Activated naive CD4-positive, alpha-beta T cell treated with anti-CD3 and anti-CD28 coated beads for 36 hours (primary cell): ENCODE measurements around the gene SYNDIG1. TPM values are rescaled to one million over a fixed set of nuclear protein-coding genes. Genes with fewer than 3 reads are reported as not detected.

Experiments
- CTCF ChIA-PET: fragments of 350-600 bp; sonication (Branson Sonifier 250); formaldehyde crosslinking; loops from one replicate; lab custom pipeline; 2021; ENCODE audit warnings: antibody characterized with exemption; lab: Charles Lee
- DNase-seq: peaks from one replicate; pipeline ENCODE4 v3.0.0-alpha.2; 2020
- H3K27ac Mint-ChIP-seq: one replicate; pipeline ENCODE4 v1.8.0; 2021; ENCODE audit warnings: mild to moderate bottlenecking, mixed read lengths
- H3K27me3 Mint-ChIP-seq: one replicate; pipeline ENCODE4 v1.8.0; 2021; ENCODE audit warnings: low read depth, mixed read lengths
- H3K36me3 Mint-ChIP-seq: one replicate; pipeline ENCODE4 v1.8.0; 2021; ENCODE audit warnings: low read depth, mixed read lengths
- H3K4me1 Mint-ChIP-seq: one replicate; pipeline ENCODE4 v1.8.0; 2021; ENCODE audit warnings: low read depth, mixed read lengths
- H3K4me3 Mint-ChIP-seq: one replicate; pipeline ENCODE4 v1.8.0; 2021; ENCODE audit warnings: mild to moderate bottlenecking, moderate library complexity, mixed read lengths
- H3K9me3 Mint-ChIP-seq: one replicate; pipeline ENCODE4 v1.8.0; 2021; ENCODE audit warnings: mixed read lengths
- intact Hi-C: fragments of 100-400 bp; cut with micrococcal nuclease; formaldehyde crosslinking; loops from one replicate; pipeline ENCODE4 v1.15.1; 2023
- total RNA-seq, 2 experiments: library from RNA; stranded (reverse); gene quantifications; one replicate each; pipeline ENCODE4 v1.2.3, GENCODE V29; 2021

The SYNDIG1 gene
- total RNA-seq, 2 experiments from 2014 or later: not detected

DNA sequence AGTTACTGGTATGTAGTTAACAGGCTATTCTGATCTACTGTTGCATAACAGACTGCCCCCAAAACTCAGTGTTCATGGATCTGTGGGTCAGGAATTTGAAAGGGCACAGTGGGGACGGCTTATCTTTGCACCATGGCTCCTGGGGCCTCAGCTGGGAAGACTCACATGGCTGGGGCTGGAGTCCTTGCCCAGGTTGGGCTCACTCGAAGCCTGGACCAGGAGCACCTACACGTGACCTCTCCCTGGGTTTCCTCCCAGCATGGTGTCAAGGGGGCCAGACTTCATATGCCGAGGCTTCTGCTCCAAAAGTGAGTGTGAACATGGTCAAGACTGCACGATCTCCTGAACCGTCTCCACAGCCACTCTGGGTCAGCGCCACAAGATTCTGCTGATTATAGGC, 11.7 kb downstream of the SYNDIG1 start:
- intact Hi-C loops: no loop called here
- no peak for DNase-seq
- Mint-ChIP-seq H3K36me3 (no peaks in the 10 kb centered on the region), H3K27ac (no peak overlapping the region), H3K9me3 (no peaks in the 10 kb centered on the region), H3K4me3 (no peak overlapping the region), H3K4me1 (no peaks in the 10 kb centered on the region), H3K27me3 (no peaks in the 10 kb centered on the region)
- CTCF ChIA-PET: no interaction called here

DNA sequence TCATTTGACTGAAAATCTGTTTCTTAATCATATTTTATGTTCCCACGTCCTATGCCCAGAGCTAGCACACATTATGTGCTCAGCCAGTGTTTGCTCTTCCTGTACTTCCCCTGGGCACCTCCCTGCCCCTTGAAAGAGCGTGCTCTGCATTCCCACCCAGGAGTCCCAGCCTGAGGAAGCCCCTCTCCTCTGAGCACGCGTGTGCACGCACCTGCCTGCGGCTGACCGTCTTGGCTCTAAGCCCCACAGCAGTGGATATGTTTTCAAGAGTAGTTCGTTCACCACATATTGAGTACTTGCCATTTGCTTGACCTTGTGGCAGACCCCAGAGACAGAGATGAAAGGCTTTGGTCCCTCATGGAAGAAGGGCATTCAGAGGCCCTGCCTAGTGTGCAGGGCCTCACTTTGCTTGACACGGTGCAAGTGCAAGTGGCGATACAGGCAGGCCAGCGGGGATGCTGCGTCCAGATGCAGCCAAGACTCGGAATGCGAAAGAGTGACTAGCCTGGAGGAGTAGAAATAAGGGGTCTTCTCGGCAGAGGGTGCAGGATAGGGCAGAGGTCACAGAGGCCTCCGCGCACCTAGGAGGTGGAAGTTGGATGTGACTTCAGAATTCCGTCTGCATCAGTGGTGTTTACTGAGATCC, 14.1 kb downstream of the SYNDIG1 start:
- Mint-ChIP-seq H3K4me3 (no peak overlapping the region), H3K4me1 (no peaks in the 10 kb centered on the region), H3K36me3 (no peaks in the 10 kb centered on the region), H3K9me3 (no peaks in the 10 kb centered on the region), H3K27me3 (no peaks in the 10 kb centered on the region), H3K27ac (no peak overlapping the region)
- DNase-seq: no peak
- intact Hi-C loops: no loop called here
- CTCF ChIA-PET: no interaction called here

DNA sequence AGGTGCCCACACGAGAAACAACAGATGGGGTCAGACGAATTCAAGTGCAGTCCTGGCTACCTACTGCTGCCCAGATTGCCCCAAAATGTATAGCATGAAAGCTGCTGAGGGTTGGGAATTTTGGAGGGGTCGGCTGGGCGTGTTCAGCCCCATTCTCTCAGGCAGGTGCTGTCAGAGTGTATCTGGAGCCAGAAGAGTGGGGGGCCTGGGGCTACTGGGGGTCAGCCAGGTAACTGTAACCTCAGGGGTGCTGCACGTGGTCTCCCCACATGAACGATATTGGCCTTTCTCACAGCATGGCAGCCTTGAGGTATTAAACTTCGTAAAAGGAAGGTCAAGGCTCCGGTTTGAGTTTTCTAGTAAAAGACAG, 14.6 kb downstream of the SYNDIG1 start:
- Mint-ChIP-seq H3K4me1 (no peaks in the 10 kb centered on the region), H3K36me3 (no peaks in the 10 kb centered on the region), H3K9me3 (no peaks in the 10 kb centered on the region), H3K4me3 (no peak overlapping the region), H3K27me3 (no peaks in the 10 kb centered on the region), H3K27ac (no peak overlapping the region)
- intact Hi-C loops: no loop called here
- no peak for DNase-seq
- CTCF ChIA-PET: no interaction called here

DNA sequence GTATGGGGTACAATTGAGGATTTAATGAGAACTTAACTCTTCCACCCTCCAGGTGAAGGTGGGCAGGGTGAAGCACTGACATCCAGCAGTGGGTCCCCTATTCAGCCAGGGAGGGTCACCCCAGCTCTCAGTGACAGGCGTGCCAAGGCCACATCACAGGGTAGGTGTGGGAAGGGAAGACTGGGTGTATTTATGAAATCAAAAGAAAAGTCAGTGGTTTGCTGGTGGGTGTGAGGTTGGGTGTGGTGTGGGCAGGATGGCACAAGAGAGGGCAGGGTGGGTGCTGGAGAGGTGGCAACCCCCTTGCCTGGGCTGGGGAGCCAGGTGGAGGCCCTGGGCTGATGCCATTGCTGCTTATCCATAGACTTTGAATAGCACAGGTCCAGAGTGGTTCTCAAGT, 16.6 kb downstream of the SYNDIG1 start:
- H3K36me3 Mint-ChIP-seq: no peaks in the 10 kb centered on the region
- no peaks in the 10 kb centered on the region for H3K9me3 Mint-ChIP-seq
- H3K4me3 Mint-ChIP-seq: no peak overlapping the region
- H3K4me1 Mint-ChIP-seq: no peaks in the 10 kb centered on the region
- intact Hi-C loops: no loop called here
- CTCF ChIA-PET: no interaction called here
- DNase-seq: no peak
- no peak overlapping the region for H3K27ac Mint-ChIP-seq
- no peaks in the 10 kb centered on the region for H3K27me3 Mint-ChIP-seq

DNA sequence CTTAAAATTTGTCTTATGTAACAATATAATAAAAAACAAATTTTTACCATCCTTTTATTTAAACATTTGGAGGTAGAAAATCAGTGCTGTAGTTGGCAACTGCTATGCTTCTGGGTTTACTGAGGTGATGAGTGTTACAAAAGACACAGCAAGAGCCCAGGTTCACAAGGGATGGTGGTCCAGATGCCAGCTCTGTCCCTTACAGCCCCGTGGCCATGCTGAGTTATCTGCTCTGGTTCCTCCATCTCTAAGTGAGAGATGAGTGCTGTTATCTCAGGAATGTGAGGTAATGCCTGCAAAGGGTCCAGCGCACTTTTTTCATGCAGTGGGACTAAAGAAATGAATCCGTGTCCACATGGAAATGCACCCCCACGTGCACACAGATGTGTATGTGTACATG, 17.8 kb downstream of the SYNDIG1 start:
- DNase-seq: no peak
- Mint-ChIP-seq H3K27me3 (no peaks in the 10 kb centered on the region), H3K4me1 (no peaks in the 10 kb centered on the region), H3K27ac (no peak overlapping the region), H3K4me3 (no peak overlapping the region), H3K36me3 (no peaks in the 10 kb centered on the region), H3K9me3 (no peaks in the 10 kb centered on the region)
- intact Hi-C loops: no loop called here
- CTCF ChIA-PET: no interaction called here

DNA sequence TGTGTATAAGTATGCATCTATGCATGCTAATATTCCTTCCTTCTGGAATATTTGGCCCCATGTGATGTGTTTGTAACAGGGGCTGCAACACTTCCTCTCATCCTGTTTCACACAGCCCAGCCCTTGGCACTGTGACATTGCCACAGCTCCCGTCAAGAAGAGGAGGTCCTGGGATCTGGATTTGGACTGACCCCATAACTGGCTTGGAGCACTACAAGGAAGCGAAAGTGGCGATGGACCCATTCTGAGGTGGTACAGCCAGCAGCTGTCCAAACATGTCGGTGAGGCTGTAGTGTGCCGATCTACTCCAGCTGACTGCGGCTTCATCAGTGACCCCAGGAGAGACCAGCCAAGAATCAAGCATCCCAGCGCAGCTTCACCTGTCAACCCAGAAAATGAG, 18.2 kb downstream of the SYNDIG1 start:
- H3K9me3 Mint-ChIP-seq: no peaks in the 10 kb centered on the region
- CTCF ChIA-PET: no interaction called here
- no peaks in the 10 kb centered on the region for H3K36me3 Mint-ChIP-seq
- no peak overlapping the region for H3K4me3 Mint-ChIP-seq
- H3K27me3 Mint-ChIP-seq: no peaks in the 10 kb centered on the region
- no peak for DNase-seq
- intact Hi-C loops: no loop called here
- no peaks in the 10 kb centered on the region for H3K4me1 Mint-ChIP-seq
- H3K27ac Mint-ChIP-seq: no peak overlapping the region

DNA sequence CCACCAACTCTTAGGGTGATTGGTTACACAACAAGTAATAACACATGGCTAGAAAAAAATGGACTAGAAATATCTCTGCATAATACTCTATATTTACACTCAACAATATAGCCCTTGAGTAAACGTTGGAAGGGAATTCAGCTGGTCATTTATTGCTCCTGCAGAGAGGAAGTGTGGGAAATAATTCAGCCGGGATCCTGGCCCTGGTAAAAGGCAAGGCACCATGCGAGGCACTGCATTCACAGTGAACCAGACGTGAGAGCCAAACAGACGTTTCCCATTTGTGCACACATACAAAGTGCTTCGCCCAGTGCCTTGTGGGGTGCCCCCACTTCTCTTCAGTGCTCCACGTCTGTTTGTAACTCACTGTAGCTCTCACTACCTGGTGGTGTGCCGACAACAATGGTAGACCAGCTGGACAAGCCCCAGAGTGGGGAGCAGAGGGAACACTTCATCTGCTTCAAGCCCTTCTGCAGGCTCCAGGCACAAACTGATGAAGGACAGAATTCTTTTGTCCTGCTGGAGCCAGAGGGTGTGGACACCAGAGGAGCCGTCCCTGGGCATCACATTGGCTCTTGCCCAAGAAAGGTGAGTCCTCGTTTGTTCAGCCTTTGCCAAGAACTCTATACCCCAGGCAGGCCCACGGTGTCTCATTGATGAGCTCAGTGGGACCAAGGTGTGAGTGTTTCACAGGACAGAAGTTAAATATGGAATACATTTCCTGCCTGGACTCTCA, 18.8 kb downstream of the SYNDIG1 start:
- H3K36me3 Mint-ChIP-seq: no peaks in the 10 kb centered on the region
- no peak for DNase-seq
- no peak overlapping the region for H3K27ac Mint-ChIP-seq
- no peaks in the 10 kb centered on the region for H3K27me3 Mint-ChIP-seq
- no peaks in the 10 kb centered on the region for H3K4me1 Mint-ChIP-seq
- no peak overlapping the region for H3K4me3 Mint-ChIP-seq
- CTCF ChIA-PET: no interaction called here
- intact Hi-C loops: no loop called here
- H3K9me3 Mint-ChIP-seq: no peaks in the 10 kb centered on the region

DNA sequence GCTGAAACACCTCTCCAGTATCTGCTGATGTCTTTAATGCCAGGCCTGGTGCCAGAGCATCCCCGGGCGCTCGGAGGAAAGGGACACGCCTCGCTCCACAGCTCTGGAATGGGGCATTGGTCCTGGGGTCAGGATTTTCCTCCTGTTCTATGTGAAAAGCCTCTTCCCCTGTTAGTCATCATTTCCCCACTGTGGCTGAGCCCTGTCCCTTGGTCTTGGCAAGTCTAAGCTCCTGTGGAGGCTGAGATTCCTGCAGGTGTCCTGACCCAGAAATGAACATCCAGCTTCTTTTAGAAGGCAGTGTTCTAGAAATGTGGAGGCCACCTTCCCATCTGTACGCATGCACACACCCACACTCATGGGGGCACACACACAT, 19.4 kb downstream of the SYNDIG1 start:
- no peaks in the 10 kb centered on the region for H3K9me3 Mint-ChIP-seq
- no peak overlapping the region for H3K27ac Mint-ChIP-seq
- CTCF ChIA-PET: interaction anchor here (0.6 kb wide), 1 partner anchor 120 kb away, joined by 3 read pairs; no protein-coding TSS in a partner anchor
- intact Hi-C loops: no loop called here
- no peaks in the 10 kb centered on the region for H3K4me1 Mint-ChIP-seq
- H3K4me3 Mint-ChIP-seq: no peak overlapping the region
- no peaks in the 10 kb centered on the region for H3K36me3 Mint-ChIP-seq
- no peak for DNase-seq
- H3K27me3 Mint-ChIP-seq: no peaks in the 10 kb centered on the region

DNA sequence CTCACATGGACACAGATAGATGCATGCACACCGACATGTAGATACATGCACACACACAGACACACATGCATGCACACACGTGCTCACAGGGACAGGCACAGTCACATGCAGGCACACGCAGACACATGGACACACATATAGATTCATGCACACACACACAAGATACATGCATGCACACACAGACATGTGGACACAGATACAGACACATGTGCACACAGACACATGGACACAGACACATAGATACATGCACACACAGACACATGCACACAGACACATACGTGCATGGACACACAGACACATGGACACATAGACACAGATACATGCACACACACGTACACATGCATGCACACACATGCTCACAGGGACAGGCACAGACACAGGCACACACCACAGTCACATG, 19.8 kb downstream of the SYNDIG1 start:
- H3K27ac Mint-ChIP-seq: no peak overlapping the region
- no peaks in the 10 kb centered on the region for H3K9me3 Mint-ChIP-seq
- H3K27me3 Mint-ChIP-seq: no peaks in the 10 kb centered on the region
- intact Hi-C loops: no loop called here
- H3K4me1 Mint-ChIP-seq: no peaks in the 10 kb centered on the region
- no peaks in the 10 kb centered on the region for H3K36me3 Mint-ChIP-seq
- CTCF ChIA-PET: interaction anchor here (0.6 kb wide), 1 partner anchor 120 kb away, joined by 3 read pairs; no protein-coding TSS in a partner anchor
- no peak overlapping the region for H3K4me3 Mint-ChIP-seq
- DNase-seq: no peak

DNA sequence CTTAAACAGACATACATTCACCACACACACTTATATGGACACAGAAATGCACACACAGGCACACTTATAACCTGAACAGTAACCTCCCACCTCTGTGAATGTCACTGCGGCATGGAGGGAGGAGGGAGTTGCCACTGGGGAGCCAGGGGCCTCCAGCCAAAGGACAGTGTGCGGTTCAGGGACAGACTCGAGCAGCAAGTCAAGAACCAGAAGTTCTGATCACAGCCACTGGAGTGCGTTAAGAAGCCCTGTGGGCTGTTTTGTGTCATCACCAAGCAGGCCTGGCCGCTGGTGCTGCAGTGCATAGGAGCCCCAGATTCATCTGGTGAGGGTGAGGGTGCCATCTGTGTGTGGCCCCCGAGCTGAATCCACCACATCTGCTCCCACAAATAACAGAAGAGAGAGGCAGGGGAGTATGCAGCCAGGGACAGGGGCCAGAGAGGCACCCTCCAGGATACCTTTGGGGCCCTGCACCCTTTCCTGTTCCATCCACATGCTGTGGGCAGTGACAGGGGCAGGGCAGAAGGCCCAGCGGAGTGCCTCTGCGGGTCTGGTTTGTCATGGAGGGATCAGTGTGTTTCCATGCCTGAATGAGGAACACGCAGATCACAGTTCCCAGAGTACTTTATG, 20.3 kb downstream of the SYNDIG1 start:
- Mint-ChIP-seq H3K4me3 (no peak overlapping the region), H3K9me3 (no peaks in the 10 kb centered on the region), H3K36me3 (no peaks in the 10 kb centered on the region), H3K27me3 (no peaks in the 10 kb centered on the region), H3K4me1 (no peaks in the 10 kb centered on the region), H3K27ac (no peak overlapping the region)
- DNase-seq: no peak
- CTCF ChIA-PET: no interaction called here
- intact Hi-C loops: no loop called here

DNA sequence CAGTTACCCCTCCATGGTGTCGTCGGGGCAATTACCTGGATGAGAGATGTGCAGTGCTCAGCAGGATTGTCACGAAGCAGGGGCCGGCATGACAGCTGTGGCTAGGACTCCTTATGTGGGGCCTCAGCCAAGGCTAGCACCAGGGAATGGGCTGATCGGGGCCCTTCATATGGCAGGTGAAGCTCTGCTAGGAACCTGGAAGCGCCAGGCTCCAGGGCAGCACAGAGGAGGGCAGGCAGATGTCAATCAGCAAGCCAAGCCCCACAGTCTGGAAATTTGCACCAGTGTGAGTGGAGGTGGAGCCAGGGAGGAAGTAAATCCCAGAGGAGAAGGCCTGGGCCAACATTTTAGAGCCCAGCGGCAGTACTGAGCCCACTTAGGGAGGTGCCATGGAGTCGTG, 21.2 kb downstream of the SYNDIG1 start:
- Mint-ChIP-seq H3K27ac (no peak overlapping the region), H3K9me3 (no peaks in the 10 kb centered on the region), H3K27me3 (no peaks in the 10 kb centered on the region), H3K36me3 (no peaks in the 10 kb centered on the region), H3K4me1 (no peaks in the 10 kb centered on the region), H3K4me3 (no peak overlapping the region)
- CTCF ChIA-PET: no interaction called here
- no peak for DNase-seq
- intact Hi-C loops: no loop called here

DNA sequence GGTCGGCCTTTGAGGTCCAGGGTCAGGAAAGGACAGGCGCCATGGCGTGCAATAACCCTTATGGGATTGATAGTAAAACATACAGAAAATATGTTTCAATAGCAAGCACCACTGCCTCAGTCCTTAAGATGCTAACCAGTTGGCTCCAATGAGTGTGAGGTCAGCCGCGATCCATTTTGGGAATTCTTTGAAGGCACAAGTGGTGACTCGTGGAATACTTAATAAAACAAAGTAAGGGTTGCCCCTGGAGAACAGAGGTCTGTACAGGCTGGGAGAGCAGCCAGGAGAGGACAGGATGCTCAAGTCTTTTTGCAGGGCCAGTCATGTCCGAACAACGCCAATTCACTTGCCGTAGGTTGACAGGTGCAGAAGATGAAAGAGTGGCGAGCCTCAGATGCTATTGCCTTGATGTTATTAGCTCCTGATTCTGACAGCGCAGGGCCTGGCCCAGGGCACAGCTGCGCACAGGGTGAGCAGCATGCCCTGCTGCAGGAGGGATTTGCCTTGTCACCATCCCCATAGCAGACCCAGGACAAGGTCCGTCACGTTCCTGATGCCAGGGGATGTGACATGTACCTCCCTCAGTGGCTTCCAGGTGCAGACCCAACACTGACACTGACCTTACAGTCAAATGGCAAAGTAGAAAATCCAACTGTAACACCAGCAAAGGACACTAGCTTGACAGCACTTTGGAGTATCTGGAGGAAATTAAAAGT, 21.8 kb downstream of the SYNDIG1 start:
- H3K27ac Mint-ChIP-seq: no peak overlapping the region
- intact Hi-C loops: no loop called here
- H3K4me3 Mint-ChIP-seq: no peak overlapping the region
- H3K36me3 Mint-ChIP-seq: no peaks in the 10 kb centered on the region
- no peaks in the 10 kb centered on the region for H3K9me3 Mint-ChIP-seq
- no peaks in the 10 kb centered on the region for H3K4me1 Mint-ChIP-seq
- DNase-seq: no peak
- CTCF ChIA-PET: no interaction called here
- H3K27me3 Mint-ChIP-seq: no peaks in the 10 kb centered on the region
